Brain microvascular endothelial cell (primary cell): ENCODE data around the gene USP13.

Experiments
- DNase-seq: peaks from one replicate; pipeline ENCODE4 v3.0.0-alpha.2; 2020
- H3K27ac ChIP-seq: fragments of 250-450 bp; sonication (Bioruptor Pico); 2 replicates; pipeline ENCODE4 v1.5.1; 2020; ENCODE audit warnings: mild to moderate bottlenecking, moderate library complexity
- H3K27me3 ChIP-seq: fragments of 250-450 bp; sonication (Bioruptor Pico); replicated peaks from 2 replicates; pipeline ENCODE4 v1.5.1; 2020; ENCODE audit warnings: mild to moderate bottlenecking
- H3K36me3 ChIP-seq: fragments of 250-450 bp; sonication (Bioruptor Pico); replicated peaks from 2 replicates; pipeline ENCODE4 v1.5.1; 2020; ENCODE audit warnings: mild to moderate bottlenecking
- H3K4me3 ChIP-seq: 2 replicates; pipeline ENCODE4 v1.5.1; 2011; ENCODE audit warnings: low read depth, mild to moderate bottlenecking, control low read depth, low read length, moderate library complexity
- CTCF ChIP-seq: IDR thresholded peaks from 2 replicates; pipeline ENCODE4 v1.5.1; 2011; ENCODE audit warnings: low read depth, mild to moderate bottlenecking, moderate library complexity, low read length, control low read depth, inconsistent platforms; ENCODE audit errors: missing control alignments
- in situ Hi-C: cut with HindIII; loops from 2 replicates; pipeline ENCODE4 v1.10.0; 2017; ENCODE audit warnings: low sequenced_read_pairs, low pct_ligation_motif_present

The USP13 gene

GRCh38 chr3:179739816-179740594, 87.2 kb downstream of the USP13 start:
- peaks cover 9% of the 10 kb centered on the region for H3K36me3 ChIP-seq
- DNase-seq, result no peak
- H3K27ac ChIP-seq, result no peak overlapping the region
- in situ Hi-C loops, result no loop called here
- no peaks in the 10 kb centered on the region for H3K27me3 ChIP-seq
- no peak overlapping the region for H3K4me3 ChIP-seq
- no peak for TF ChIP-seq CTCF

GRCh38 chr3:179743913-179744312, 91.1 kb downstream of the USP13 start:
- no peak for TF ChIP-seq CTCF
- Histone ChIP-seq H3K27ac (no peak overlapping the region), H3K4me3 (no peak overlapping the region), H3K27me3 (no peaks in the 10 kb centered on the region), H3K36me3 (peaks cover 9% of the 10 kb centered on the region)
- no peak for DNase-seq
- in situ Hi-C loops, result no loop called here

- Histone ChIP-seq H3K27me3 (no peaks in the 10 kb centered on the region), H3K27ac (no peak overlapping the region), H3K4me3 (no peak overlapping the region), H3K36me3 (peaks cover 9% of the 10 kb centered on the region)
- no peak for DNase-seq
- in situ Hi-C loops, result no loop called here
- TF ChIP-seq CTCF, result no peak
These were observed 91.8 kb downstream of the USP13 start for GRCh38 chr3:179744667-179745066.

GRCh38 chr3:179745079-179745478, 92.2 kb downstream of the USP13 start:
- H3K27ac ChIP-seq, result no peak overlapping the region
- H3K4me3 ChIP-seq, result no peak overlapping the region
- TF ChIP-seq CTCF, result no peak
- in situ Hi-C loops, result no loop called here
- DNase-seq, result no peak
- peaks cover 9% of the 10 kb centered on the region for H3K36me3 ChIP-seq
- no peaks in the 10 kb centered on the region for H3K27me3 ChIP-seq

- no peak overlapping the region for H3K27ac ChIP-seq
- no peak overlapping the region for H3K4me3 ChIP-seq
- TF ChIP-seq CTCF, result no peak
- no peak for DNase-seq
- no peaks in the 10 kb centered on the region for H3K27me3 ChIP-seq
- in situ Hi-C loops, result no loop called here
- peaks cover 9% of the 10 kb centered on the region for H3K36me3 ChIP-seq
These were observed 92.9 kb downstream of the USP13 start for GRCh38 chr3:179745716-179746115.

- Histone ChIP-seq H3K4me3 (no peak overlapping the region), H3K27me3 (no peaks in the 10 kb centered on the region), H3K27ac (no peak overlapping the region), H3K36me3 (no peaks in the 10 kb centered on the region)
- peak; percentile 83 for TF ChIP-seq CTCF
- peak; percentile 24 for DNase-seq
- in situ Hi-C loops, result no loop called here
These were observed 98.0 kb downstream of the USP13 start for GRCh38 chr3:179750720-179751328.
